Measurements from ENCODE around the gene KDM5B. TPM values are rescaled to one million over a fixed set of nuclear protein-coding genes. Genes with fewer than 3 reads are reported as not detected.

The KDM5B gene
- total RNA-seq, 4 donors from 2014 or later: 21.8 to 180 (median 47.1) TPM

GRCh38 chr1:202802998-202803932, 5.0 kb downstream of the KDM5B start:
- intact Hi-C loops (cut with DNase I; ENCODE audit: low total_unique reads): no loop called here
- Histone ChIP-seq H3K4me3 (no peak overlapping the region), H3K9me3 (no peaks in the 10 kb centered on the region), H3K4me1 (no peaks in the 10 kb centered on the region), H3K27ac (no peak overlapping the region), H3K27me3 (no peaks in the 10 kb centered on the region), H3K36me3 (no peaks in the 10 kb centered on the region)
- no peak for DNase-seq
- TF ChIP-seq CTCF (IDR thresholded peaks at IDR 0.05) (no peak), POLR2A (IDR thresholded peaks at IDR 0.05) (no peak)

GRCh38 chr1:202802034-202802433, 6.2 kb downstream of the KDM5B start:
- H3K4me3 ChIP-seq: no peak overlapping the region
- no peak overlapping the region for H3K27ac ChIP-seq
- DNase-seq: no peak
- no peaks in the 10 kb centered on the region for H3K27me3 ChIP-seq
- TF ChIP-seq CTCF (IDR thresholded peaks at IDR 0.05) (no peak), POLR2A (IDR thresholded peaks at IDR 0.05) (no peak)
- no peaks in the 10 kb centered on the region for H3K9me3 ChIP-seq
- intact Hi-C loops (cut with DNase I; ENCODE audit: low total_unique reads): no loop called here
- H3K36me3 ChIP-seq: no peaks in the 10 kb centered on the region
- no peaks in the 10 kb centered on the region for H3K4me1 ChIP-seq

- TF ChIP-seq CTCF (IDR thresholded peaks at IDR 0.05): no peak
- TF ChIP-seq POLR2A (IDR thresholded peaks at IDR 0.05): no peak
- H3K27me3 ChIP-seq: no peaks in the 10 kb centered on the region
- H3K27ac ChIP-seq: no peak overlapping the region
- no peak for DNase-seq
- H3K9me3 ChIP-seq: no peaks in the 10 kb centered on the region
- intact Hi-C loops (cut with DNase I; ENCODE audit: low total_unique reads): no loop called here
- H3K4me1 ChIP-seq: no peaks in the 10 kb centered on the region
- no peaks in the 10 kb centered on the region for H3K36me3 ChIP-seq
- H3K4me3 ChIP-seq: no peak overlapping the region
These were observed 7.0 kb downstream of the KDM5B start for GRCh38 chr1:202801175-202801574.

GRCh38 chr1:202800742-202801141, 7.5 kb downstream of the KDM5B start:
- no peak overlapping the region for H3K27ac ChIP-seq
- intact Hi-C loops (cut with DNase I; ENCODE audit: low total_unique reads): no loop called here
- no peaks in the 10 kb centered on the region for H3K36me3 ChIP-seq
- H3K27me3 ChIP-seq: no peaks in the 10 kb centered on the region
- no peaks in the 10 kb centered on the region for H3K9me3 ChIP-seq
- DNase-seq: no peak
- TF ChIP-seq POLR2A (IDR thresholded peaks at IDR 0.05) (no peak), CTCF (IDR thresholded peaks at IDR 0.05) (no peak)
- no peak overlapping the region for H3K4me3 ChIP-seq
- H3K4me1 ChIP-seq: no peaks in the 10 kb centered on the region

- no peak for DNase-seq
- Histone ChIP-seq H3K9me3 (no peaks in the 10 kb centered on the region), H3K4me3 (no peak overlapping the region), H3K27ac (no peak overlapping the region), H3K4me1 (peaks cover 0 to 6% of the 10 kb centered on the region in 2 donors), H3K36me3 (no peaks in the 10 kb centered on the region), H3K27me3 (no peaks in the 10 kb centered on the region)
- no peak for TF ChIP-seq POLR2A (IDR thresholded peaks at IDR 0.05)
- TF ChIP-seq CTCF (IDR thresholded peaks at IDR 0.05): no peak
- intact Hi-C loops (cut with DNase I; ENCODE audit: low total_unique reads): no loop called here
These were observed 9.4 kb downstream of the KDM5B start for GRCh38 chr1:202798792-202799331.

All from uterus (tissue), 4 donors.